Body of pancreas (tissue), 4 donors: Measurements from ENCODE around the gene PFDN6. TPM values are rescaled to one million over a fixed set of nuclear protein-coding genes. Genes with fewer than 3 reads are reported as not detected.
"Not testable (repeated sequence)": the region's sequence is repeated elsewhere in the genome, so short reads cannot be mapped to it uniquely, and the experiment has no call there.

Experiments used
- ATAC-seq: fragments of 150-250 bp; one replicate; pipeline ENCODE4 v1.9.1; 2016
- DNase-seq, 4 donors: peaks; one replicate each; pipeline ENCODE4 v3.0.0-alpha.2; 2019
- H3K27ac ChIP-seq, 4 donors: fragments of 200-600 bp; sonication (generic); 1 replicate in 3 of 4; 2 replicates in 1 of 4; pipeline versions ENCODE4 v1.5.1 to v1.6.1; 2016 to 2019; ENCODE audit warnings: mild to moderate bottlenecking in 1 of 4, mixed read lengths in 1 of 4, moderate library complexity in 1 of 4
- H3K27me3 ChIP-seq, 2 donors: fragments of 200-600 bp; sonication (generic); one replicate each; pipeline ENCODE4 v1.6.0; 2016; ENCODE audit warnings: mild to moderate bottlenecking in 1 of 2
- H3K36me3 ChIP-seq, 2 donors: fragments of 200-600 bp; sonication (generic); replicated peaks in 1 of 2; 2 replicates each; pipeline ENCODE4 v1.5.1; 2016; ENCODE audit warnings: low read depth in 2 of 2; ENCODE audit not compliant: insufficient read depth in 1 of 2
- H3K4me1 ChIP-seq: fragments of 200-600 bp; sonication (generic); one replicate; pipeline ENCODE4 v1.6.0; 2016
- H3K4me3 ChIP-seq, 2 donors: fragments of 200-600 bp; sonication (generic); 1 replicate in 1 of 2; 2 replicates in 1 of 2; pipeline ENCODE4 v1.5.1; 2016 to 2019
- H3K9me3 ChIP-seq, 3 donors: fragments of 200-600 bp; sonication (generic); 1 replicate in 2 of 3; 2 replicates in 1 of 3; pipeline ENCODE4 v1.5.1; 2016
- POLR2A ChIP-seq, 3 donors: fragments of 450-650 bp; IDR thresholded peaks; one replicate each; pipeline ENCODE4 v1.6.1; 2016; ENCODE audit warnings: antibody characterized with exemption in 3 of 3, mild to moderate bottlenecking in 2 of 3
- WGBS, 2 donors: methylation state at CpG; one replicate each; pipeline ENCODE4 v1.1.5; 2017; 5-methylcytosine and 5-hydroxymethylcytosine counted together
- intact Hi-C: fragments of 100-400 bp; cut with DNase I; formaldehyde crosslinking; loops from one replicate; pipeline ENCODE4 v1.15.1; 2023
- total RNA-seq, 2 donors: library from RNA; depleted of rRNA; stranded (reverse); fragments of >200 nt; gene quantifications; one replicate each; pipeline ENCODE4 v1.1.0, GENCODE V29; 2016
- TF ChIP-seq, protein P1 (sequence below), 7 experiments: fragments of 450-650 bp in 4 of 7; fragments of 200-600 bp in 3 of 7; sonication (generic) in 3 of 7; IDR thresholded peaks; one replicate each; pipeline ENCODE4 v1.5.1; 2016 to 2019; ENCODE audit warnings: antibody characterized with exemption in 7 of 7

Gene PFDN6
- total RNA-seq, 2 donors from 2014 or later, result 10.2 to 19.7 TPM

DNA sequence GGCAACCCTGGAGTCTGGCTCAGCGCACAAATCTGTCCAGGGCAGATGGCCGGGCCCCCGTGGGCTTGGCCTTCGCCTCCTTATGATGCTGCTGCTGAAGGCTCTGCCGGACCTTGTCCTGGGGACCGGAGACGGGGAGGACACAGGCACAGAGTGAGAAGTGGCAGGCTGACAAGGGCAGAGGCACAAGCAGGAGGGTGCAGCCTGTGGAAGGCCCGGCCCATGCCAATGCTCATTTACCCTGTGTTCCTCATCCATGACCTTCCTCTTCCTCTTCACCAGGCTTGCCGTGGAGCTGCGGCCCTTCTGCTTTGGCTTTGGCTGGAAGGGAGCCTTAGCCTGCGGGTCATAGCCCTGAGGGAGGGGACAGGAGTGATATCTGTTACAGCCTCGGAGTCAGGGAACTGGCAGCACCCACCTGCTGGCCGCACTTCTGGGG is 10.1 kb upstream of the PFDN6 start:
- no peaks in the 10 kb centered on the region for H3K27me3 ChIP-seq
- no peaks in the 10 kb centered on the region for H3K9me3 ChIP-seq
- DNase-seq (peak in 1 of 4 donors; percentile 30), ATAC-seq (no peak)
- TF ChIP-seq, protein P1, sequence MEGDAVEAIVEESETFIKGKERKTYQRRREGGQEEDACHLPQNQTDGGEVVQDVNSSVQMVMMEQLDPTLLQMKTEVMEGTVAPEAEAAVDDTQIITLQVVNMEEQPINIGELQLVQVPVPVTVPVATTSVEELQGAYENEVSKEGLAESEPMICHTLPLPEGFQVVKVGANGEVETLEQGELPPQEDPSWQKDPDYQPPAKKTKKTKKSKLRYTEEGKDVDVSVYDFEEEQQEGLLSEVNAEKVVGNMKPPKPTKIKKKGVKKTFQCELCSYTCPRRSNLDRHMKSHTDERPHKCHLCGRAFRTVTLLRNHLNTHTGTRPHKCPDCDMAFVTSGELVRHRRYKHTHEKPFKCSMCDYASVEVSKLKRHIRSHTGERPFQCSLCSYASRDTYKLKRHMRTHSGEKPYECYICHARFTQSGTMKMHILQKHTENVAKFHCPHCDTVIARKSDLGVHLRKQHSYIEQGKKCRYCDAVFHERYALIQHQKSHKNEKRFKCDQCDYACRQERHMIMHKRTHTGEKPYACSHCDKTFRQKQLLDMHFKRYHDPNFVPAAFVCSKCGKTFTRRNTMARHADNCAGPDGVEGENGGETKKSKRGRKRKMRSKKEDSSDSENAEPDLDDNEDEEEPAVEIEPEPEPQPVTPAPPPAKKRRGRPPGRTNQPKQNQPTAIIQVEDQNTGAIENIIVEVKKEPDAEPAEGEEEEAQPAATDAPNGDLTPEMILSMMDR (IDR thresholded peaks at IDR 0.05), result no peak
- intact Hi-C loops, result no loop called here
- H3K27ac ChIP-seq, result no peak overlapping the region
- H3K4me1 ChIP-seq, result peaks cover 34% of the 10 kb centered on the region
- WGBS, 2 donors, result 74 to 90% methylated on average over 4 to 13 of the region's 13 CpGs
- peaks cover 0 to 13% of the 10 kb centered on the region in 2 donors for H3K36me3 ChIP-seq
- H3K4me3 ChIP-seq, result no peak overlapping the region

DNA sequence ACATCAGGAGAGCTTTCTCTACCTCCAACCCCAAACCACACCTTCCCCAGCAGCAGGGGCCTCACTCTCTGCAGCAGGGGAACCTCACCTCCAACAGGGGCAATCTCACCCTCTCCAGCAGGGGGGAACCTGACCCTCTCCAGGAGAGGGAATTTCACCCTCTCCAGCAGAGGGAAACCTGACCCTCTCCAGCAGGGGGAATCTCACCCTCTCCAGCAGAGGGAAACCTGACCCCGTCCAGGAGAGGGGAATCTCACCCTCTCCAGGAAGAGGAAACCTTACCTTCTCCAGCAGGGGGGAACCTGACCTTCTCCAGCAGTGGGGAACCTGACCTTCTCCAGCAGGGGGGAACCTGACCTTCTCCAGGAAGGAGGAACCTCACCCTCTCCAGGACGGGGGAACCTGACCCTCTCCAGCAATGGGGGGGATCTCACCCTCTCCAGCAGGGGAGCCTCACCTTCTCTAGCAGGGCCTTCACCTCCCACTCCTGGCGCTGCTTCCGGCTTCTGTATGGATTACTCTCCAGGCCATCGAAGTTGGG is 9.4 kb upstream of the PFDN6 start:
- ATAC-seq (peak; percentile 25), DNase-seq (peak in 1 of 4 donors; percentile 26)
- no peaks in the 10 kb centered on the region for H3K9me3 ChIP-seq
- 67% methylated on average over 5 of the region's 5 CpGs; no CpG with 5 or more reads in 1 of the 2 donors for WGBS, 2 donors
- TF ChIP-seq, protein P1 (IDR thresholded peaks at IDR 0.05), result peak in 5 of 7 experiments; percentile 34 to 63 (median 55)
- no peak for TF ChIP-seq POLR2A (IDR thresholded peaks at IDR 0.05)
- no peak overlapping the region for H3K4me3 ChIP-seq
- intact Hi-C loops, result no loop called here
- H3K27ac ChIP-seq, result peak overlapping the region in 1 of 4 donors; percentile 17
- peaks cover 0 to 8% of the 10 kb centered on the region in 2 donors for H3K36me3 ChIP-seq
- H3K27me3 ChIP-seq, result no peaks in the 10 kb centered on the region
- peaks cover 26% of the 10 kb centered on the region for H3K4me1 ChIP-seq

GRCh38 chr6:33280539-33280938 is 8.9 kb upstream of the PFDN6 start:
- peak overlapping the region in 1 of 4 donors; percentile 17 for H3K27ac ChIP-seq
- TF ChIP-seq, protein P1 (IDR thresholded peaks at IDR 0.05), result no peak
- no peak for TF ChIP-seq POLR2A (IDR thresholded peaks at IDR 0.05)
- DNase-seq (no peak), ATAC-seq (no peak)
- no peaks in the 10 kb centered on the region for H3K27me3 ChIP-seq
- no peak overlapping the region for H3K4me3 ChIP-seq
- H3K36me3 ChIP-seq, result peaks cover 0 to 5% of the 10 kb centered on the region in 2 donors
- H3K9me3 ChIP-seq, result no peaks in the 10 kb centered on the region
- peaks cover 21% of the 10 kb centered on the region for H3K4me1 ChIP-seq
- intact Hi-C loops, result no loop called here
- 82 to 87% methylated on average over 5 to 6 of the region's 6 CpGs for WGBS, 2 donors

- intact Hi-C loops, DNase-seq, ATAC-seq, H3K27ac ChIP-seq, H3K36me3 ChIP-seq, H3K4me3 ChIP-seq, H3K9me3 ChIP-seq, H3K27me3 ChIP-seq: not testable (repeated sequence)
- WGBS, 2 donors, result 82 to 87% methylated on average over 4 of the region's 4 CpGs
- H3K4me1 ChIP-seq, result peaks cover 17% of the 10 kb centered on the region
Observed at GRCh38 chr6:33285214-33285613, 4.2 kb upstream of the PFDN6 start.

- peaks cover 25% of the 10 kb centered on the region for H3K4me1 ChIP-seq
- TF ChIP-seq, protein P1 (IDR thresholded peaks at IDR 0.05), result no peak
- no peak for TF ChIP-seq POLR2A (IDR thresholded peaks at IDR 0.05)
- DNase-seq (no peak), ATAC-seq (no peak)
- no peak overlapping the region for H3K4me3 ChIP-seq
- H3K36me3 ChIP-seq, result peaks cover 0 to 6% of the 10 kb centered on the region in 2 donors
- no peaks in the 10 kb centered on the region for H3K9me3 ChIP-seq
- WGBS, 2 donors, result 85 to 92% methylated on average over 17 to 22 of the region's 22 CpGs
- H3K27me3 ChIP-seq, result no peaks in the 10 kb centered on the region
- intact Hi-C loops, result no loop called here
- no peak overlapping the region for H3K27ac ChIP-seq
Observed at GRCh38 chr6:33286946-33287914, 2.2 kb upstream of the PFDN6 start.
